NCI-H446 treated with DMSO at 0.1 percent for 48 hours (cell line): ENCODE results near the gene PRR13.

ENCODE experiments used
- DNase-seq: peaks from one replicate; lab custom pipeline; 2025; lab: John Stamatoyannopoulos, UW

The PRR13 gene

GRCh38 chr12:53493610-53494391 lies 52.3 kb downstream of the PRR13 start:
- DNase-seq: no peak
